ENCODE results near the gene KYAT1. TPM values are rescaled to one million over a fixed set of nuclear protein-coding genes. Genes with fewer than 3 reads are reported as not detected.
"Not testable (repeated sequence)": the region's sequence is repeated elsewhere in the genome, so short reads cannot be mapped to it uniquely, and the experiment has no call there.

KYAT1 gene
- total RNA-seq, 1 donor, result 2.0 TPM

DNA sequence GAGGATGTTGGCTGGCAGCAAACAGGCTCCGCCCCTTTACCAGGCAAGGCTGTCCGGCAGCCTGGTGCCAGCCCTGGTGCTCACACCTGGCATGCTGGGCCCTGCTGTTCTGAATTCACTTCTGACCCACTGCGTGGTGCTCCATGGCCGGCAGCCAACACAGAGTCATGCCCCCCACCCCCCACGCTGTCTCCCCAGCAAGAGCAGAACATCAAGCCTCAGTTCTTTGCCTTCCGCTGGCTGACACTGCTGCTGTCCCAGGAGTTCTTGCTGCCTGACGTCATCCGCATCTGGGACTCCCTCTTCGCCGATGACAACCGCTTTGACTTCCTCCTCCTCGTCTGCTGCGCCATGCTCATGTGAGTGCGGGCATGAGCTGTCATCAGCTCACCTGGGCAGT lies 76.1 kb downstream of the KYAT1 start:
- H3K4me1 ChIP-seq (ENCODE audit: insufficient read depth, low read length), result no peaks in the 10 kb centered on the region
- H3K4me3 ChIP-seq (ENCODE audit: low read length), result no peak overlapping the region
- H3K9me3 ChIP-seq (ENCODE audit: low read depth, low read length), result no peaks in the 10 kb centered on the region
- H3K27me3 ChIP-seq (ENCODE audit: insufficient read depth, low read length), result no peaks in the 10 kb centered on the region

GRCh38 chr9:128802482-128802881 lies 79.3 kb downstream of the KYAT1 start:
- H3K9me3 ChIP-seq (ENCODE audit: low read depth, low read length), result no peaks in the 10 kb centered on the region
- H3K4me3 ChIP-seq (ENCODE audit: low read length), result no peak overlapping the region
- H3K27me3 ChIP-seq (ENCODE audit: insufficient read depth, low read length), result no peaks in the 10 kb centered on the region
- no peaks in the 10 kb centered on the region for H3K4me1 ChIP-seq (ENCODE audit: insufficient read depth, low read length)

GRCh38 chr9:128800061-128800460 lies 81.7 kb downstream of the KYAT1 start:
- Histone ChIP-seq H3K9me3 (ENCODE audit: low read depth, low read length) (no peaks in the 10 kb centered on the region), H3K4me3 (ENCODE audit: low read length) (no peak overlapping the region), H3K4me1 (ENCODE audit: insufficient read depth, low read length) (no peaks in the 10 kb centered on the region), H3K27me3 (ENCODE audit: insufficient read depth, low read length) (no peaks in the 10 kb centered on the region)

DNA sequence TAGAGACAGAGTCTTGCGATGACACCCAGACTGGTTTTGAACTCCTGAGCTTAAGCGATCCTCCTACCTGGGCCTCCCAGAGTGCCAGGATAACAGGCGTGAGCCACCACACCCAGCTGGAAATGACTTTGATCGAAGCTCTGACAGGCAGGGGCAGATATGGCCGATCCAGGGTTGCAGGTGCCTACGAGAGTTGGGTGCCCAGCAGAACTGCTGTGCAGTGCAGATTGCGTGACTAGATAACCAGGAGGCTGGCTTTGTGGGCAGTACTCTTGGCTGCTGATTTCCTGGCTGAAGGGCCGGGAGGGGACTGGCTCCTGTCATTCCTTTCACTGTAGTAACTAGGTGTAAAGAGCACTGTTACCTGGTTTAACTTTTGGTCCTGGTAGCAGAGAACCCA lies 82.9 kb downstream of the KYAT1 start:
- Histone ChIP-seq H3K27me3 (ENCODE audit: insufficient read depth, low read length) (no peaks in the 10 kb centered on the region), H3K4me1 (ENCODE audit: insufficient read depth, low read length) (no peaks in the 10 kb centered on the region), H3K4me3 (ENCODE audit: low read length) (no peak overlapping the region), H3K9me3 (ENCODE audit: low read depth, low read length) (no peaks in the 10 kb centered on the region)

DNA sequence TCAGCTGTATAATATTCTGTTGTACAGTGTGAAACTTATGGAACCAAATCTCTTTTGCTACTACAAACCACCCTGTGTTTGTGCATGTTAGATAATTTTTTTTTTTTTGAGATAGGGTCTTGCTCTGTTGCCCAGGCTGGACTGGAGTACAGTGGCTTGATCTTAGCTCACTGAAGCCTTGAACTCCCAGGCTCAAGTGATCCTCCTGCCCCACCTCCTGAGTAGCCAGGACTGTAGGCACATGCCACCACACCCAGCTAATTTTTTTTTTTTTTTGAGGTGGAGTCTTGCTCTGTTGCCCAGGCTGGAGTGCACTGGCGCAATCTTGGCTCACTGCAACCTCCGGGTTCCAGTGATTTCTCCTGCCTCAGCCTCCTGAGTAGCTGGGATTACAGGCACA lies 86.8 kb downstream of the KYAT1 start:
- H3K27me3 ChIP-seq (ENCODE audit: insufficient read depth, low read length); H3K4me1 ChIP-seq (ENCODE audit: insufficient read depth, low read length); H3K9me3 ChIP-seq (ENCODE audit: low read depth, low read length); H3K4me3 ChIP-seq (ENCODE audit: low read length): not testable (repeated sequence)

- Histone ChIP-seq H3K4me1 (ENCODE audit: insufficient read depth, low read length) (peaks cover 7% of the 10 kb centered on the region), H3K9me3 (ENCODE audit: low read depth, low read length) (no peaks in the 10 kb centered on the region), H3K27me3 (ENCODE audit: insufficient read depth, low read length) (no peaks in the 10 kb centered on the region), H3K4me3 (ENCODE audit: low read length) (no peak overlapping the region)
These were observed 88.6 kb downstream of the KYAT1 start for GRCh38 chr9:128792978-128793686.

GRCh38 chr9:128792134-128792533 lies 89.6 kb downstream of the KYAT1 start:
- H3K9me3 ChIP-seq (ENCODE audit: low read depth, low read length), result no peaks in the 10 kb centered on the region

GRCh38 chr9:128790536-128790935 lies 91.2 kb downstream of the KYAT1 start:
- no peaks in the 10 kb centered on the region for H3K9me3 ChIP-seq (ENCODE audit: low read depth, low read length)
- H3K4me1 ChIP-seq (ENCODE audit: insufficient read depth, low read length), result peaks cover 18% of the 10 kb centered on the region
- H3K4me3 ChIP-seq (ENCODE audit: low read length), result no peak overlapping the region
- no peaks in the 10 kb centered on the region for H3K27me3 ChIP-seq (ENCODE audit: insufficient read depth, low read length)

More at GRCh38 chr9:128792134-128792533, 89.6 kb downstream of the KYAT1 start:
- H3K27me3 ChIP-seq (ENCODE audit: insufficient read depth, low read length), result no peaks in the 10 kb centered on the region
- H3K4me3 ChIP-seq (ENCODE audit: low read length), result no peak overlapping the region
- H3K4me1 ChIP-seq (ENCODE audit: insufficient read depth, low read length), result peaks cover 13% of the 10 kb centered on the region

GRCh38 chr9:128788445-128788844 lies 93.3 kb downstream of the KYAT1 start:
- H3K4me3 ChIP-seq (ENCODE audit: low read length), result no peak overlapping the region

DNA sequence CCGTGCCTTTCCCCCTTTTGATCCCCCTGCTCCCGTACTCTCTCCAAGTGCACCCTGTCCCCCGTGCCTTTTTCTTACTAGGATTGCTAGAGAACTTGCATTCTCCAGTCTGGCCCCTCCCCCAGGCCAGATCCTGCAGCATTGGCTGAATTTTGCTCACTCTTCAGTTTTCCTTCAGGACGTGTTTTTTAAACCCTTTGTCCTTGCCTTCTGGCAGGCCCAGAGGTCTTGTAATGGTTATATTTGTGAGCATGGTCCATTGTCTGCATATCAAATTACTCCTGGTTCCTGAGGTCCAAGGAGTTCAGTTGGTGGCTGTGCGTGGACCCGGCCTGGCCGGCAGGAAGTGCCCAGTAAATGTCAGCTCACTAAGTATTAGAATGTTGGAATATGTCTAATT lies 94.1 kb downstream of the KYAT1 start:
- H3K4me1 ChIP-seq (ENCODE audit: insufficient read depth, low read length), result peaks cover 30% of the 10 kb centered on the region
- H3K9me3 ChIP-seq (ENCODE audit: low read depth, low read length), result no peaks in the 10 kb centered on the region
- no peaks in the 10 kb centered on the region for H3K27me3 ChIP-seq (ENCODE audit: insufficient read depth, low read length)
- H3K4me3 ChIP-seq (ENCODE audit: low read length), result peak overlapping the region; percentile 87

More at GRCh38 chr9:128788445-128788844, 93.3 kb downstream of the KYAT1 start:
- Histone ChIP-seq H3K4me1 (ENCODE audit: insufficient read depth, low read length) (peaks cover 25% of the 10 kb centered on the region), H3K27me3 (ENCODE audit: insufficient read depth, low read length) (no peaks in the 10 kb centered on the region), H3K9me3 (ENCODE audit: low read depth, low read length) (no peaks in the 10 kb centered on the region)

DNA sequence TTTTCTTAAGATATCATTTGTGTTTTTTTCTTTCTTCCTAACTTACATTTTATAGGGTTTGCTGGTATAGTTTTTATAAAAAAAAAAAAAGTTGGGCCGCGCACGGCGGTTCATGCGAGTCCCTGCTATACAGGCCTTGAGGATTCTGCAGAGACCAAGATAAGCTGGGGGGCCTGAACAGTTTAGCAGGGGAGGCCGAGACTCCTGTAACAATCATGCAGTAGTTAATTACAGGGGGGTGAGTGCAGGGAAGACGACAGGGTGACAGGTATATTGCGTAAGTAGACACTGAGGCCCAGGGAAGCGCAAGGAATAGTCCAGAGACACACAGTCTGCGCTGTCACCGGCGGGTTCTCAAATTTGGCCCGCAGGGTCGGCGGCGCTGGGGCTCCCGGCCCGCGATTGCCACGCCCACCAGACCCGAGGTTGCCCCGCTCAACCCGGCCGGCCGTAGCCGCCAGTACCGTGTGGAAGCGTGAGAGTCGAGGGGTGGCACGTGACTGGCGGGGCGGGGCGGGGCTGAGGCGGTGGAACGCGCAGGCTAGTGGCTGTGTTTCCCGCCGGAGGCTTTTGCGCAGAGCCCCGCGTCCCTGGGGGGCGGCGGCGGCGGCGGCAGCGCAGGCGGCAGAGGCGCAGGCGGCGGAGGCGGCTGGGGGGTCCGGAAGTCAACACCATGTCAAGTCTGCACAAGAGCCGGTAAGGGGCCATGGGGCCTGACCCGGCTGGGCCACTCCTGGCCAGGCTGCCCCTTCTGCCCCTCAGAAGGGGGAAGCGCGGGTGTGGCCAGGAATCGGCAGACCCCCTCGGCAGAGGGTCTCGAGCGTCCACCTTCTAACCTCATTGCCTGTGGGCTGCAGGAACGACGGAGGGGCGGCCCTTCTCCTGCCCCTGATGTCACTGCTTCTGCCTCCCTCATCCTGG lies 94.8 kb downstream of the KYAT1 start, which contains the start of gene TBC1D13:
Gene TBC1D13 (plus strand): TSS at position 573 of the 921 bp plus-strand sequence. CDS start 101 bp downstream, at position 674.
- Histone ChIP-seq H3K27me3 (ENCODE audit: insufficient read depth, low read length) (no peaks in the 10 kb centered on the region), H3K9me3 (ENCODE audit: low read depth, low read length) (no peaks in the 10 kb centered on the region), H3K4me3 (ENCODE audit: low read length) (peak within 1 kb of the TSS; percentile 87)

DNA sequence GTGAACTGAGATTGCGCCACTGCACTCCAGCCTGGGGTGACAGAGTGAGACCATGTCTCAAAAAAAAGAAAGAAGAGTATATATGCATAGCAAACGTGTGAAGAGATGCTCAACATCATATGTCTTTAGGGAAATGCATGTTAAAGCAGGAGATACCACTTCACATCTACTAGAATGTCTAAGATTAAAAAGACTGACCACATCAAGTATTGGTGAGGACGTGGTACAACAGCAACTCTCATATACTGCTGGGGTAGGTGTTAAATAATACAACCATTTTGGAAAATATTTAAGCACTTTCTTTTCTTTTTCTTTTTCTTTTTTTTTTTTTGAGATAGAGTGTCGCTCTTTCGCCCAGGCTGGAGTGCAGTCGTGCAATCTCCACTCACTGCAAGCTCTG lies 96.3 kb downstream of the KYAT1 start:
- Histone ChIP-seq H3K27me3 (ENCODE audit: insufficient read depth, low read length) (no peaks in the 10 kb centered on the region), H3K9me3 (ENCODE audit: low read depth, low read length) (no peaks in the 10 kb centered on the region), H3K4me3 (ENCODE audit: low read length) (no peak overlapping the region), H3K4me1 (ENCODE audit: insufficient read depth, low read length) (peaks cover 41% of the 10 kb centered on the region)

More for the DNA sequence above, 94.8 kb downstream of the KYAT1 start, which contains the start of gene TBC1D13:
- H3K4me1 ChIP-seq (ENCODE audit: insufficient read depth, low read length), result peaks cover 31% of the 10 kb centered on the region

Measured in mononuclear cell (primary cell).